SK-N-SH (cell line): ENCODE results near the gene PRDM7.

Source experiments
- CTCF ChIP-seq: fragments of 200-600 bp; sonication (generic); IDR thresholded peaks from 2 replicates; pipeline ENCODE4 v1.6.1; 2017; ENCODE audit warnings: antibody characterized with exemption, mild to moderate bottlenecking, moderate library complexity
- EZH2phosphoT487 ChIP-seq: fragments of 200-600 bp; sonication (generic); IDR thresholded peaks from 2 replicates; pipeline ENCODE4 v1.6.1; 2017; ENCODE audit warnings: low read depth, mixed run types, mild to moderate bottlenecking, antibody characterized with exemption, moderate library complexity, borderline replicate concordance
- FOSL2 ChIP-seq: IDR thresholded peaks from 2 replicates; pipeline ENCODE4 v1.4.0; 2012; ENCODE audit warnings: low read depth, mild to moderate bottlenecking, moderate library complexity, borderline replicate concordance
- FOXJ3 ChIP-seq: sonication (generic); formaldehyde crosslinking; IDR thresholded peaks from 2 replicates; pipeline ENCODE4 v1.5.1; 2020; ENCODE audit warnings: mild to moderate bottlenecking, missing genetic modification reagents
- MXI1 ChIP-seq: IDR thresholded peaks from 2 replicates; pipeline ENCODE4 v1.6.1; 2012; ENCODE audit warnings: mild to moderate bottlenecking, low read depth, low read length, improper control_type of control experiment
- POLR2AphosphoS5 ChIP-seq: IDR thresholded peaks from 2 replicates; pipeline ENCODE4 v1.6.1; 2012; ENCODE audit warnings: low read depth, low read length
- RAD21 ChIP-seq: IDR thresholded peaks from 2 replicates; pipeline ENCODE4 v1.6.1; 2012; ENCODE audit warnings: mild to moderate bottlenecking, low read length
- REST ChIP-seq: IDR thresholded peaks from 2 replicates; pipeline ENCODE4 v1.6.1; 2012; ENCODE audit warnings: mild to moderate bottlenecking, low read depth, low read length, moderate library complexity
- SIN3A ChIP-seq: IDR thresholded peaks from 2 replicates; pipeline ENCODE4 v1.6.1; 2012; ENCODE audit warnings: low read depth, mild to moderate bottlenecking, low read length, moderate library complexity, borderline replicate concordance
- TAF1 ChIP-seq: IDR thresholded peaks from 2 replicates; pipeline ENCODE4 v1.6.1; 2012; ENCODE audit warnings: low read depth, mild to moderate bottlenecking, low read length, moderate library complexity, borderline replicate concordance

- TF ChIP-seq RAD21: no peak
- no peak for TF ChIP-seq MXI1
- no peak for TF ChIP-seq CTCF
- TF ChIP-seq TAF1: no peak
- no peak for TF ChIP-seq EZH2phosphoT487
- TF ChIP-seq POLR2AphosphoS5: no peak
- TF ChIP-seq FOSL2: no peak
- no peak for TF ChIP-seq SIN3A
- TF ChIP-seq REST: no peak
- TF ChIP-seq FOXJ3 (CRISPR knock-in tag): no peak
Observed at GRCh38 chr16:90084215-90084950, 7.3 kb upstream of the PRDM7 start.
